ENCODE data around the gene LPCAT2. TPM values are rescaled to one million over a fixed set of nuclear protein-coding genes. Genes with fewer than 3 reads are reported as not detected.

The LPCAT2 gene
- total and polyA plus RNA-seq, 2 of the 13 experiments (the other 11 are each of a cell fraction or from before 2014, with no cell fraction given): 9.9 to 17.6 TPM

GRCh38 chr16:55508941-55509931 lies at the start of gene LPCAT2 (continued):
- TF ChIP-seq ZFP62 (CRISPR knock-in tag; IDR thresholded peaks at IDR 0.05): no peak
- no peak for TF ChIP-seq KAT7 (CRISPR knock-in tag; IDR thresholded peaks at IDR 0.05; ENCODE audit: borderline replicate concordance)
- no peak for TF ChIP-seq ZNF432 (CRISPR knock-in tag; IDR thresholded peaks at IDR 0.05; ENCODE audit: borderline replicate concordance)
- TF ChIP-seq SNAPC5 (CRISPR knock-in tag; IDR thresholded peaks at IDR 0.05; ENCODE audit: borderline replicate concordance): no peak
- no peak for TF ChIP-seq CBX1 (IDR thresholded peaks at IDR 0.05; ENCODE audit: low read depth)
- TF ChIP-seq HMGXB4 (CRISPR knock-in tag; IDR thresholded peaks at IDR 0.05; ENCODE audit: borderline replicate concordance in 1 of 2, low read depth in 1 of 2): peak in 1 of 2 experiments; percentile 32; a peak in 1 of 4 replicates
- 0 out of 2 replicates have a peak, but pooled peaks have one; percentile 8 for TF ChIP-seq BATF2 (CRISPR knock-in tag; IDR thresholded peaks at IDR 0.05)
- TF ChIP-seq ZNF660 (CRISPR knock-in tag; IDR thresholded peaks at IDR 0.05; ENCODE audit: borderline replicate concordance, low read depth): no peak
- TF ChIP-seq ZBTB7A (CRISPR knock-in tag; IDR thresholded peaks at IDR 0.05): no peak
- TF ChIP-seq ZNF260 (CRISPR knock-in tag; IDR thresholded peaks at IDR 0.05; ENCODE audit: borderline replicate concordance, low read depth): no peak
- no peak for TF ChIP-seq E2F1 (CRISPR knock-in tag; IDR thresholded peaks at IDR 0.05)
- TF ChIP-seq JARID2 (CRISPR knock-in tag; IDR thresholded peaks at IDR 0.05; ENCODE audit: insufficient replicate concordance): no peak
- no peak for TF ChIP-seq TFAP4 (IDR thresholded peaks at IDR 0.05; ENCODE audit: borderline replicate concordance, low read depth)
- TF ChIP-seq TBP (CRISPR knock-in tag; IDR thresholded peaks at IDR 0.05): no peak
- no peak for TF ChIP-seq MAFF (IDR thresholded peaks at IDR 0.05; ENCODE audit: low read depth, low read length)
- TF ChIP-seq TBX3 (IDR thresholded peaks at IDR 0.05; ENCODE audit: borderline replicate concordance): no peak
- no peak for TF ChIP-seq ZNF567 (CRISPR knock-in tag; IDR thresholded peaks at IDR 0.05; ENCODE audit: borderline replicate concordance)
- no peak for TF ChIP-seq ZSCAN21 (CRISPR knock-in tag; IDR thresholded peaks at IDR 0.05; ENCODE audit: borderline replicate concordance)
- TF ChIP-seq ZBTB44 (CRISPR knock-in tag; IDR thresholded peaks at IDR 0.05): no peak
- no peak for TF ChIP-seq DNMT1 (CRISPR knock-in tag; IDR thresholded peaks at IDR 0.05)
- no peak for TF ChIP-seq ZMAT3 (CRISPR knock-in tag; conservative IDR thresholded peaks at IDR 0.05)
- TF ChIP-seq MAFG (CRISPR knock-in tag; IDR thresholded peaks at IDR 0.05): no peak

Data from HepG2 (cell line).